Adrenal gland (tissue), 5 donors: Measurements from ENCODE around the gene ERC2.

Experiments
- CTCF ChIP-seq, 6 experiments: fragments of 450-650 bp in 4 of 6; fragments of 200-600 bp in 2 of 6; sonication (generic) in 1 of 6; IDR thresholded peaks; 1 replicate in 5 of 6; 2 replicates in 1 of 6; pipeline versions ENCODE4 v1.5.1 to v1.8.0; 2016 to 2021; ENCODE audit warnings: antibody characterized with exemption in 6 of 6, mild to moderate bottlenecking in 2 of 6, moderate library complexity in 1 of 6
- POLR2A ChIP-seq, 2 donors: fragments of 450-650 bp; IDR thresholded peaks; one replicate each; pipeline ENCODE4 v1.6.1; 2017; ENCODE audit warnings: antibody characterized with exemption in 2 of 2, mild to moderate bottlenecking in 2 of 2, moderate library complexity in 1 of 2
- donor health status: DM: no; HTN: no; CAD: no.

- no peak for TF ChIP-seq POLR2A (IDR thresholded peaks at IDR 0.05)
- TF ChIP-seq CTCF (IDR thresholded peaks at IDR 0.05), result no peak
Measured at GRCh38 chr3:56125358-56126005, 342.8 kb downstream of the ERC2 start.
